Vagina (tissue), 2 donors: ENCODE data around the gene SULT4A1.

Experiments
- POLR2A ChIP-seq, 2 donors: fragments of 450-650 bp; IDR thresholded peaks; one replicate each; pipeline ENCODE4 v1.6.1; 2017; ENCODE audit warnings: antibody characterized with exemption in 2 of 2, mild to moderate bottlenecking in 2 of 2, moderate library complexity in 2 of 2
- TF ChIP-seq, protein P1 (sequence below), 3 experiments: fragments of 450-650 bp in 2 of 3; fragments of 200-600 bp in 1 of 3; sonication (generic) in 1 of 3; IDR thresholded peaks; one replicate each; pipeline ENCODE4 v1.5.1; 2017 to 2019; ENCODE audit warnings: antibody characterized with exemption in 3 of 3, mild to moderate bottlenecking in 2 of 3, moderate library complexity in 2 of 3

DNA sequence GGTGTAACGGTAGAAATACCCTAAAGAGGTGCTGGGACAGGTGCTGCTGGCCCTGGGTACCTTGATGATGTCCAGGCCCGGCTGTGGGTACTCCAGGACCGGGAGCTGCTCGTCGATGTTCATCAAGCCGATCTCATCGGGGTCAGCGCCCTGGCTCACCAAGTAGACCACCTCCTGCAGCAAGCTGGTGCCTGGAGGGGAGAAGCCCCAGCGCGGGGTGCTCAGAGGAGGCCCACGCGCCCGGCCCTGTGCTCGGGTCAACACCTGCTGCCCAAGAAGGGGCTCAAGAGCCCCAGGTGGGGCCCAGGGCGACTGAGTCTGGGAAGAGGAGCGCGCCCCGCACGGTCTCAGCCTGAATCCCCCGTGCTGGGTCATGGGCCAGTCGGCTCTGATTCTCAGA, 20.6 kb downstream of the SULT4A1 start:
- TF ChIP-seq, protein P1, sequence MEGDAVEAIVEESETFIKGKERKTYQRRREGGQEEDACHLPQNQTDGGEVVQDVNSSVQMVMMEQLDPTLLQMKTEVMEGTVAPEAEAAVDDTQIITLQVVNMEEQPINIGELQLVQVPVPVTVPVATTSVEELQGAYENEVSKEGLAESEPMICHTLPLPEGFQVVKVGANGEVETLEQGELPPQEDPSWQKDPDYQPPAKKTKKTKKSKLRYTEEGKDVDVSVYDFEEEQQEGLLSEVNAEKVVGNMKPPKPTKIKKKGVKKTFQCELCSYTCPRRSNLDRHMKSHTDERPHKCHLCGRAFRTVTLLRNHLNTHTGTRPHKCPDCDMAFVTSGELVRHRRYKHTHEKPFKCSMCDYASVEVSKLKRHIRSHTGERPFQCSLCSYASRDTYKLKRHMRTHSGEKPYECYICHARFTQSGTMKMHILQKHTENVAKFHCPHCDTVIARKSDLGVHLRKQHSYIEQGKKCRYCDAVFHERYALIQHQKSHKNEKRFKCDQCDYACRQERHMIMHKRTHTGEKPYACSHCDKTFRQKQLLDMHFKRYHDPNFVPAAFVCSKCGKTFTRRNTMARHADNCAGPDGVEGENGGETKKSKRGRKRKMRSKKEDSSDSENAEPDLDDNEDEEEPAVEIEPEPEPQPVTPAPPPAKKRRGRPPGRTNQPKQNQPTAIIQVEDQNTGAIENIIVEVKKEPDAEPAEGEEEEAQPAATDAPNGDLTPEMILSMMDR (IDR thresholded peaks at IDR 0.05): no peak
- TF ChIP-seq POLR2A (IDR thresholded peaks at IDR 0.05): no peak
